Activated CD8-positive, alpha-beta memory T cell treated with anti-CD3 and anti-CD28 coated beads, Interleukin-2, amount 10 ng/mL, durations not matched to agents 7 days and 5 days (primary cell): ENCODE results near the gene OR6X1. TPM values are rescaled to one million over a fixed set of nuclear protein-coding genes. Genes with fewer than 3 reads are reported as not detected.

Experiments used
- ATAC-seq: fragments of 150-1000 bp; cut with Tn5 transposase; one replicate; pipeline ENCODE4 v1.10.0; 2021; ENCODE audit warnings: moderate library complexity
- CTCF ChIA-PET: fragments of 350-600 bp; sonication (Branson Sonifier 250); formaldehyde crosslinking; loops from one replicate; lab custom pipeline; 2021; ENCODE audit warnings: antibody characterized with exemption; lab: Charles Lee
- DNase-seq: peaks from one replicate; pipeline ENCODE4 v3.0.0-alpha.2; 2020
- H3K27ac Mint-ChIP-seq: one replicate; pipeline ENCODE4 v1.8.0; 2021; ENCODE audit warnings: mild to moderate bottlenecking, mixed read lengths
- H3K27me3 Mint-ChIP-seq: one replicate; pipeline ENCODE4 v1.8.0; 2021; ENCODE audit warnings: mixed read lengths
- H3K36me3 Mint-ChIP-seq: one replicate; pipeline ENCODE4 v1.8.0; 2021; ENCODE audit warnings: mild to moderate bottlenecking, mixed read lengths
- H3K4me1 Mint-ChIP-seq: one replicate; pipeline ENCODE4 v1.8.0; 2021; ENCODE audit warnings: mixed read lengths
- H3K4me3 Mint-ChIP-seq: one replicate; pipeline ENCODE4 v1.8.0; 2021; ENCODE audit warnings: mild to moderate bottlenecking, moderate library complexity, mixed read lengths
- H3K9me3 Mint-ChIP-seq: one replicate; pipeline ENCODE4 v1.8.0; 2022; ENCODE audit warnings: low read depth, mixed read lengths
- total RNA-seq, 2 experiments: library from RNA; stranded (reverse); gene quantifications; one replicate each; pipeline ENCODE4 v1.2.3, GENCODE V29; 2021

OR6X1 gene, protein sequence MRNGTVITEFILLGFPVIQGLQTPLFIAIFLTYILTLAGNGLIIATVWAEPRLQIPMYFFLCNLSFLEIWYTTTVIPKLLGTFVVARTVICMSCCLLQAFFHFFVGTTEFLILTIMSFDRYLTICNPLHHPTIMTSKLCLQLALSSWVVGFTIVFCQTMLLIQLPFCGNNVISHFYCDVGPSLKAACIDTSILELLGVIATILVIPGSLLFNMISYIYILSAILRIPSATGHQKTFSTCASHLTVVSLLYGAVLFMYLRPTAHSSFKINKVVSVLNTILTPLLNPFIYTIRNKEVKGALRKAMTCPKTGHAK
- not detected for total RNA-seq

DNA sequence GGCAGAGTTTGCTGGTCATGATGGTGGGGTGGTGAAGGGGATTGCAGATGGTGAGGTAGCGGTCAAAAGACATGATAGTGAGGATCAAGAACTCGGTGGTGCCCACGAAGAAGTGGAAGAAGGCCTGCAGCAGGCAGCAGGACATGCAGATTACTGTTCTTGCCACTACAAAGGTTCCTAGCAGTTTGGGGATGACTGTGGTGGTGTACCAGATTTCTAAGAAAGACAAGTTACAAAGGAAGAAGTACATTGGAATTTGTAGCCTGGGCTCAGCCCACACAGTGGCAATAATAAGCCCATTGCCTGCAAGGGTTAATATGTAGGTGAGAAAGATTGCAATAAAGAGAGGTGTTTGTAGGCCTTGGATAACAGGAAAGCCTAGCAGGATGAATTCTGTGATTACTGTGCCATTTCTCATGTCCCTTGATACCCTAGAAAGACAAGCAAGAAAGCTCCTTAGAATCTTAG is at the start of gene OR6X1:
Gene OR6X1, minus strand, starts transcription at position 418 of the 468 bp plus-strand sequence. Its CDS starts 0 bp downstream, at position 418.
- H3K4me3 Mint-ChIP-seq: no peak within 1 kb of the TSS
- H3K4me1 Mint-ChIP-seq: peaks cover 45% of the 10 kb centered on the region
- H3K36me3 Mint-ChIP-seq: peaks cover 8% of the 10 kb centered on the region
- CTCF ChIA-PET: no interaction called here
- H3K27me3 Mint-ChIP-seq: peaks cover 14% of the 10 kb centered on the region
- peak; percentile 43 for DNase-seq
- H3K9me3 Mint-ChIP-seq: no peaks in the 10 kb centered on the region
- H3K27ac Mint-ChIP-seq: peak within 1 kb of the TSS; percentile 62
- ATAC-seq: peak; percentile 57

DNA sequence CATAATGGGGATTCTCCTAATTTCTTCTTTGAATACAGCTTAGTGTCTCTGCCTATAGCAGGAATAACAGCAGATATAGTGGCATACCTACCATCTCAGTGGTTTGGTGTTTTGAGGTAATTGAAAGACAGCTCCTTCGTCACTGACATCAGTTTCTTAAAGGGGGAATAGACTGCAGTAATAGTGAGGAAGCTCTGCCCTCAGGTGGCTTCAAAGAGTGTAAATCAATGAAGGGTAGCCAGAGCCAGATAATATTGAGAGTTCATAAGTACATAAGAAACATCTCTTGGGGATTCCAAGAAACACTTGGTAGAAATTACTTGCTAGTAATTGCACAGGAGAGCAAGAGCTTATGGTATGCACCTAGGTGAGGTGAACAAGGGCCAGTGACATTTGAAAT is 47.4 kb upstream of the OR6X1 start:
- CTCF ChIA-PET: no interaction called here
- no peak overlapping the region for H3K4me3 Mint-ChIP-seq
- no peak for DNase-seq

DNA sequence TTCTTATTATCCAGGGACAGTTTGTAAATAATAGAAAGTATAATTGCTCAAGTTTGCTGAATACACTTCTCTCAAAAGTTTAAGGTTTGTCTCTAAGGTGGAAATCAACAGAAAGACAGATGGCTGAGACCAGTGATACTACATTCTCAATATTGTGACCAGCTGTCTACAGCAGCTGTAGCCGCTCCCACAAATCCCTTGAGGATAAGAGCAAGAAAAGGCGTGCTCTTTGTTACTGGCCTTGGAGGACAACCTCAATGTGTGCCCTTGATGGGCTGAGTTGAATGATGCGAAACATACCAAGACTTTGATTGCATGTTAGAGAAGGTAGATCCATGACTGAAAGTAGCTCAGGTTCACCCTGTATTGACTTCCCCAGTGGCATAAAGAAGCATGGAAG is 45.7 kb upstream of the OR6X1 start:
- no peak overlapping the region for H3K27ac Mint-ChIP-seq
- H3K27me3 Mint-ChIP-seq: peaks cover 6% of the 10 kb centered on the region
- no peaks in the 10 kb centered on the region for H3K4me1 Mint-ChIP-seq
- H3K9me3 Mint-ChIP-seq: no peaks in the 10 kb centered on the region
- CTCF ChIA-PET: no interaction called here
- no peak for ATAC-seq
- DNase-seq: no peak
- H3K4me3 Mint-ChIP-seq: no peak overlapping the region
- no peaks in the 10 kb centered on the region for H3K36me3 Mint-ChIP-seq

More for the DNA sequence above, 47.4 kb upstream of the OR6X1 start:
- ATAC-seq: no peak
- H3K9me3 Mint-ChIP-seq: no peaks in the 10 kb centered on the region
- no peaks in the 10 kb centered on the region for H3K36me3 Mint-ChIP-seq
- no peak overlapping the region for H3K27ac Mint-ChIP-seq
- H3K27me3 Mint-ChIP-seq: peaks cover 8% of the 10 kb centered on the region
- H3K4me1 Mint-ChIP-seq: no peaks in the 10 kb centered on the region

DNA sequence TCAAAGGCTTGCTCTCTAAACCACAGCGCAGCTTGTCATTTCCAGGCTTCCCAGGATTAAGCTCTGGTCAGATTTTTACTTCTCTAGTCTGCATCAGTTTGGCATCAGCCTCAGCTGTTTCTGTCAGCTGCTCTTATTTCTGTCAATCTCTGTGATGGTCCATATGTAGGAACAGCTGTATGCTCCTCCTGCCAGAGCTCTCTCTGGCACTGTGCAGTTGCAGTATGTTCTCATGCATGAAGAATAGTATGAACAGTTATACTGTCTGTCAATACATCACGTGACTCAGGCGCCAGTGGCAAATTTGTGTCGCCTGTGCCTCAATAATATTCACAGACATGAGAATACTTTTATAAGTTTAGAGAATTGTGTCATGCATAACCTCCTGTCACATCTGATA is 45.1 kb upstream of the OR6X1 start:
- H3K27ac Mint-ChIP-seq: no peak overlapping the region
- no peak for ATAC-seq
- no peak for DNase-seq
- no peaks in the 10 kb centered on the region for H3K4me1 Mint-ChIP-seq
- no peaks in the 10 kb centered on the region for H3K9me3 Mint-ChIP-seq
- peaks cover 6% of the 10 kb centered on the region for H3K27me3 Mint-ChIP-seq
- H3K36me3 Mint-ChIP-seq: no peaks in the 10 kb centered on the region
- CTCF ChIA-PET: interaction anchor here (0.9 kb wide), 1 partner anchor 47 kb away, joined by 3 read pairs; no protein-coding TSS in a partner anchor
- H3K4me3 Mint-ChIP-seq: no peak overlapping the region

DNA sequence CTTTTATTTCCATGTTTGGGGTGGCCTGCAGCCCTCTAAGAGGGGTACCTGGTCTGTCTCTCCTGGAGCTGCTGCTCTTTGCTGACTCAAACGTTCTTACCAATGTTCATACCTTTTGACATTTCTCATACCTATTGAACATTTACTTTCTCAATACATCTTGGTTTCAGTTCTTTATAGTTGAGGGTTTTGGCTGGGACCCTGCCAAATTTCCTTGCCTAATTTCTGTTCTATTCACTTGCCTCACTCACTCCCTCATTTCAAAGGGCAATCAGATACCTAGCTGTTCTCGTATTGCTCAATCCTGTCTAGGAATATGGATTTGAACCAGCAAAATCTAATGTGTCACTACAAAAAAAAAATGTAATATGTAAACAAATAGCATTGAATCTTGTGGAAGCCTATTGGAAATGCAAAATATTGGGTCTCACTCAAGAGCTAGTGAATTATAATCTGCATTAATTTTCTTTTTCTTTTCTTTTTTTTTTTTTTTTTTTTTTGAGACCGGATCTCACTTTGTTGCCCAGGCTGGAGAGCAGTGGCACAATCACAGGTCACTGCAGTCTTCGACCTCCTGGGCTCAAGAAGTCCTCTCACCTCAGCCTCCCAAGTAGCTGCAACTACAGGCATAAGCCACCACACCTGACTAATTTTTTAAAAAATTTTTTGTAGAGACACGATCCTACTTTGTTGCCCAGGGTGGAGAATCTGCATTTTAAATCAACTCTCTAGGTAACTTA is 44.4 kb upstream of the OR6X1 start:
- no peak for ATAC-seq
- H3K4me1 Mint-ChIP-seq: no peaks in the 10 kb centered on the region
- peaks cover 6% of the 10 kb centered on the region for H3K27me3 Mint-ChIP-seq
- no peaks in the 10 kb centered on the region for H3K9me3 Mint-ChIP-seq
- CTCF ChIA-PET: interaction anchor here (0.9 kb wide), 1 partner anchor 46 kb away, joined by 3 read pairs; no protein-coding TSS in a partner anchor
- no peak overlapping the region for H3K27ac Mint-ChIP-seq
- no peak for DNase-seq
- no peaks in the 10 kb centered on the region for H3K36me3 Mint-ChIP-seq
- no peak overlapping the region for H3K4me3 Mint-ChIP-seq

DNA sequence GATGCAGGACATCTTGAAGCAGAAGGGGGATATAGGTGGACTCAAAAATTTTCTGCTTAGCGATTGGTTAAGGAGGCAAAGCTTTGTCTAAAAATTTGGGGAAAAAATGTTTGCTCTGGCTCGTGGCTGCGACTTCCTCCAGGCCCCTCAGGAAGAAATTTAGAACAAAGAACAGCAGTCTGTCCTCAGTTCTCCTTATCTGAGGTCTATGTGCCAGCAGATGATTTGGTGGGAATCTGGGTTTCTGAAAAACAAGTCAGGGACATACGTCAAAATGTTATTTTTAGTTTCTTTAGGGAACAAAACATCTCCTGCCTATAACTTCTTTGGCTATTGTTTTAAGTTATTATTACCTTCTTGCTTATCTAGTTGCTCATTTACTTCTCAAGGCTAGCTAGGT is 43.8 kb upstream of the OR6X1 start:
- CTCF ChIA-PET: no interaction called here
- no peak for DNase-seq
- Mint-ChIP-seq H3K27ac (no peak overlapping the region), H3K4me3 (no peak overlapping the region), H3K27me3 (peaks cover 6% of the 10 kb centered on the region), H3K9me3 (no peaks in the 10 kb centered on the region), H3K4me1 (no peaks in the 10 kb centered on the region), H3K36me3 (no peaks in the 10 kb centered on the region)
- ATAC-seq: no peak

DNA sequence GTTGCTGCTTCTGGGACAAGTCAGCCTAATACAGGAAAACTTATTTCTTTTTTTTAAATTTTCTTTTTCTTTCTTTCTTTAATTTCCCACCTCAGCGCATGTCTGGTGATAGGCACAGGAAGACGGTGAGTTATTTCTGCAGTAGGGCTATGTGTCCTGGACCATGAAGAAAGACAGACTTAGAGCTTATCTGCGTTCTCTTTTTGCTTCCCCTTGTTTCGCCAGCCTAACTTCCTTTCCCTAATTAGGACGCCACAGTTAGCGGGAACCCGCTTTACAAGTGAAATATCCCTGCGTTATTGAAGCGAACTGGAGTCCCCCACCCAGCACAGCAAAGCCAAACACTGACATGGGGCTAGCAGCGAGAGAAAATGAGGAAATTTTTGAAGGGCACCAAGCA is 43.2 kb upstream of the OR6X1 start:
- Mint-ChIP-seq H3K27me3 (peaks cover 6% of the 10 kb centered on the region), H3K4me1 (no peaks in the 10 kb centered on the region), H3K4me3 (no peak overlapping the region), H3K9me3 (no peaks in the 10 kb centered on the region), H3K36me3 (no peaks in the 10 kb centered on the region), H3K27ac (no peak overlapping the region)
- DNase-seq: no peak
- CTCF ChIA-PET: no interaction called here
- ATAC-seq: no peak

DNA sequence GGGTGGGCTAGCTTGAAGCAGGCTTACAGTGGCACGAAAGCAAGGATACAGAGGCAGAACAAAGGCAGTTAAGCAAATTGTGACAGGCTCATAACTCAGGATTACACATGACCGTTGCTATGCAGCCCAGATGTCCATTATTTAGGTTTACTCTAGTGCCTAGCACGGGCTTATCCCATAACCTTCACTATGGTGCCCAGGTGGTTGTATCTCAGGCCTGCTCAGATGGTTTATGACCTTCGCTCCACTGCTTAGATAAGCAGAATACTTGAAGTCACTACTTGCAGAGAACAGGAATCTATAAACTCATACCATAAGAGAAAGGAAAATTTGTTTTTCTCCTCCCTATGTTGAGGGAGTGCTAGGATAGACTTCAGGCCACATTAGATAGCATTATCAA is 42.8 kb upstream of the OR6X1 start:
- H3K27me3 Mint-ChIP-seq: peaks cover 6% of the 10 kb centered on the region
- H3K36me3 Mint-ChIP-seq: no peaks in the 10 kb centered on the region
- ATAC-seq: no peak
- H3K9me3 Mint-ChIP-seq: no peaks in the 10 kb centered on the region
- no peak for DNase-seq
- no peaks in the 10 kb centered on the region for H3K4me1 Mint-ChIP-seq
- no peak overlapping the region for H3K4me3 Mint-ChIP-seq
- CTCF ChIA-PET: no interaction called here
- H3K27ac Mint-ChIP-seq: no peak overlapping the region

DNA sequence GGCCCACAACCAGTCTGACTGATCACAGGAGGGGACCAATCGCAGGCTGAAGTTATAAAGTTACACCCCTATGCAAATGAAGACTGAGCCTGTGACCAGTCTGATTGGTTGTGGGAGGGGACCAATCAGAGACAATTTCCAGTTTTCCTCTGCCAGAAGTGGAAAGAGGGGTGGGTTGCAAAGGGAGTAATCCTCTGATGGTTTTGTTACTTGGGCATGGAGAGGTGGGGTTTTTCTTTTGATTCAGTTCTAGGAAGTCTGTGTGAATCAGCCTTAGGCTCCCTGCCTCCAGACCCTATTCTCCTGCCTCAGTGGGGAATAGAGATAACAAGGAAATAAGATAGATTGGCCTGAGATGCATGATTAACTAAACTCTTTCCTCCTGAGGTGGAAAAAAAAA is 41.9 kb upstream of the OR6X1 start:
- H3K4me1 Mint-ChIP-seq: no peaks in the 10 kb centered on the region
- no peaks in the 10 kb centered on the region for H3K36me3 Mint-ChIP-seq
- CTCF ChIA-PET: no interaction called here
- H3K4me3 Mint-ChIP-seq: no peak overlapping the region
- H3K9me3 Mint-ChIP-seq: no peaks in the 10 kb centered on the region
- DNase-seq (no peak), ATAC-seq (no peak)
- no peak overlapping the region for H3K27ac Mint-ChIP-seq
- H3K27me3 Mint-ChIP-seq: peaks cover 4% of the 10 kb centered on the region

DNA sequence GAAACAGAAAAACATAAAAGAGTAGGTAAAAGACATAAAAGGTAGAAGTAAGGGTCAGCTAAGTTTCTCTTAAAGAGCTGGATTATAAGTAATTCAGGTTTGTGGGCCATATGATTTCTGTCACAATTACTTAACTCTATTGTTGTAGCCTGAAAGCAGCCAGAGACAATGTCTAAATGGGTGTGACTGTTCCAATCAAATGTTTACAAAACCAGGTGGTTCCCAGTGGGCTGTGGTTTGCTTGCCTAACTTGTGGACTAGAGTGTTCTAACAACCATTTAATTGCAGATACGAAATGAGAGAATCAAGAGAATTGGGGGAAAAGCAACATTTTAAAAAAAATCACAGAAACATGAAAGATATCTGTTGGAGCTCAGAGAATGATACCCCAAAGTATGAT is 29.2 kb upstream of the OR6X1 start:
- CTCF ChIA-PET: interaction anchor here (0.8 kb wide), 1 partner anchor 27 kb away, joined by 3 read pairs; no protein-coding TSS in a partner anchor
- Mint-ChIP-seq H3K4me3 (no peak overlapping the region), H3K36me3 (no peaks in the 10 kb centered on the region), H3K9me3 (no peaks in the 10 kb centered on the region), H3K27ac (no peak overlapping the region), H3K4me1 (no peaks in the 10 kb centered on the region), H3K27me3 (peaks cover 16% of the 10 kb centered on the region)
- DNase-seq: no peak
- ATAC-seq: no peak

DNA sequence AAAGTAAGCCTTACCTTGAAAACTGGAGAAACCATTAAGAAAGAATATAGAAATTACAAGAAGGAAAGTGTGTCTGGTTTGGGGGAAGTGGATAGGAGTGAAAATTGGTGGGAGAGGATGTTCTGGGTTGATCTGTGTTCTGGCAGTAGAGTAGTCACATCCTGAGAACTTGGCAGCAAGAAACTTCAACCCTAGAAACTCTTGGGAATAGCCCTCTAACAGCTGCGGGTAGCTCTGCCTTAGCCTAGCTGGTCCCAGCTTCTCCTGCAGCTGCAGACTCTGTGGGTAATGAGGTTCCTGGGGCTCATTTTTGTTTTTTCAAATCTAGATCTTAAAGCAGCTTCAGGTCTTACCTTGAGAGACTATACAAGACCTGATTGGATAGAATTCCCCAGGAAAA is 24.2 kb upstream of the OR6X1 start:
- H3K9me3 Mint-ChIP-seq: peaks cover 3% of the 10 kb centered on the region
- DNase-seq (no peak), ATAC-seq (no peak)
- H3K4me1 Mint-ChIP-seq: no peaks in the 10 kb centered on the region
- CTCF ChIA-PET: no interaction called here
- H3K27ac Mint-ChIP-seq: no peak overlapping the region
- H3K27me3 Mint-ChIP-seq: peaks cover 9% of the 10 kb centered on the region
- no peaks in the 10 kb centered on the region for H3K36me3 Mint-ChIP-seq
- no peak overlapping the region for H3K4me3 Mint-ChIP-seq

DNA sequence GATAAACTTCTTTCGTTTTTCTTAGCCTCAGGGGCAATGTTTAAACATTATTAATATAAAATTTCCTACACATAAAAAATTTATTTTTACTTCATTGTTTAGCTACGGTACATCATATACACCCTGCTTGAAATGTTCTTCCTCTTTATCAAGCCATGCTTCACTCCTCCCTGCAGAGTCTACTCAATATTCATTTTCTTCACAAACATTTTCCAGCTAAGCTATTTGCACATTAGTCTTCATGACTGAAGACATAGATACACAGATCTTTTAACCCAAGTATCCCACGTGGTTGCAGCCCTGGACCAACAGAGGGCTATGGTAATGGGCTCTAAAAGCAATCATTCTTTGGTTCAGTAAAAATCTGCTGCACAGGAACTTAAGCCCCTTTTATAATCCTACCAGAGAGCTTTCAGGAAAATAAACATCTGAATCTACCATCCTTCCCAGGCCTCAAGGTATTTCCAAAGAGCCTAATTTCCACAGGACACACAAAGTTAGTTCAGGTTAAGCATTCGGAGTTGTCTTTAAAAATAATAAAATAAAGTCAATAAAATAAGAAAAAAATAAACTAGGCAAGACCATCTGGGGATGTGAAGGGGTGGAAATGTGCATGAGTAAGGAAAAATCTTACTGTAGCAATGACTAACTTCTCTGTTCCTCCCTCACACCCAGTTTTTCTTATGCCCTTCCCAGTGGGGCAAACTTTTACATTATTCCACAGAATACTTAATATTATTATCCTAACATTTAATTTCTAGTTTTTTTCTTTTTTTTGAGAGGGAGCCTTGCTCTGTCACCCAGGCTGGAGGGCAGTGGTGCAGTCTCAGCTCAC is 21.6 kb upstream of the OR6X1 start:
- Mint-ChIP-seq H3K9me3 (peaks cover 3% of the 10 kb centered on the region), H3K4me1 (no peaks in the 10 kb centered on the region), H3K27me3 (peaks cover 9% of the 10 kb centered on the region), H3K27ac (no peak overlapping the region), H3K4me3 (no peak overlapping the region), H3K36me3 (no peaks in the 10 kb centered on the region)
- ATAC-seq (no peak), DNase-seq (no peak)
- CTCF ChIA-PET: interaction anchor here (0.7 kb wide), 1 partner anchor 10 kb away, joined by 3 read pairs; no protein-coding TSS in a partner anchor

DNA sequence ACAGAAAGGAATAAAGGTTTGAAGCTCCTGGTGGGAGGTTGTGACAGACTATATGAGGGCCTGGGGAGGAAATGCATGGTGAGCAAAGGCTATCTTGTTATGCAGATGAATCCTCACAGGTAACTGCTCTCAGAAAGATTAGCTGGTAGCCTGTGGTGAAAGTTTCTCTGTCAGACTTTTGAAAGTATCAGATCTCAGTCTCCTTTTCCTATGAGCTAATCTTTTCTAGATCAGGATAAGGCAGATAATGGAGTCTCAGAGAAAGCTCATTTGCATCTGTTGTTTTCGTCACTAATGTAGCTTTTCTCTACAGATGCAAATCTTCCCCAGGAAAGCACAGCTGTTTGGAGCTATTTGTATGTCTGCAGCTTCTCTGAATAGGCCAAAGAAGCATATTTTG is 21.0 kb upstream of the OR6X1 start:
- DNase-seq (no peak), ATAC-seq (no peak)
- Mint-ChIP-seq H3K4me1 (no peaks in the 10 kb centered on the region), H3K27me3 (peaks cover 10% of the 10 kb centered on the region), H3K36me3 (no peaks in the 10 kb centered on the region), H3K4me3 (no peak overlapping the region), H3K27ac (no peak overlapping the region), H3K9me3 (peaks cover 3% of the 10 kb centered on the region)
- CTCF ChIA-PET: interaction anchor here (0.7 kb wide), 1 partner anchor 9 kb away, joined by 3 read pairs; no protein-coding TSS in a partner anchor
